GM18508 (cell line): ENCODE results near the gene AKIRIN2.
"Not testable (repeated sequence)": the region's sequence is repeated elsewhere in the genome, so short reads cannot be mapped to it uniquely, and the experiment has no call there.

Experiments
- ATAC-seq: cut with Tn5 transposase; IDR thresholded peaks from one replicate; pipeline ENCODE4 v1.9.1; 2021; ENCODE audit warnings: moderate number of reproducible peaks; ENCODE audit not compliant: insufficient read depth, unreplicated experiment

The AKIRIN2 gene

DNA sequence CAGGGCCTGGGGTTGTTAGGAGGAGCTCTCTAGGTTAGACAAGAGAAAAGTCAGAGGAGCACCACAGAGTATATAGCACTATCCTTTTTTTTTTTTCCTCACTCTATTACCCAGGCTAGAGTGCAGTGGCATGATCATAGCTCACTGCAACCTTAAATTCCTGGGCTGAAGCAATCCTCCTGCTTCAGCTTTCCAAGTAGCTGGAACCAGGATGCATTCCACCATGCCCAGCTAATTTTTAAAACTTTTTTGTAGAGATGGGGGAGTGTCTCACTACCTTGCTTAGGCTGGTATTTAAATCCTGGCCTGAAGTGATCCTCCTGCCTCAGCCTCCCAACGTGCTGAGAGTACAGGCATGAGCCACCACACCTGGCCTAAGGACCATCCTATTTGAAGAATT, 19.3 kb upstream of the AKIRIN2 start:
- ATAC-seq: no peak

- ATAC-seq: no peak
These were observed 16.8 kb upstream of the AKIRIN2 start for GRCh38 chr6:87718662-87719433.

GRCh38 chr6:87716928-87717614, 15.0 kb upstream of the AKIRIN2 start:
- ATAC-seq: no peak

GRCh38 chr6:87714093-87714842, 12.2 kb upstream of the AKIRIN2 start:
- ATAC-seq: peak; percentile 52

DNA sequence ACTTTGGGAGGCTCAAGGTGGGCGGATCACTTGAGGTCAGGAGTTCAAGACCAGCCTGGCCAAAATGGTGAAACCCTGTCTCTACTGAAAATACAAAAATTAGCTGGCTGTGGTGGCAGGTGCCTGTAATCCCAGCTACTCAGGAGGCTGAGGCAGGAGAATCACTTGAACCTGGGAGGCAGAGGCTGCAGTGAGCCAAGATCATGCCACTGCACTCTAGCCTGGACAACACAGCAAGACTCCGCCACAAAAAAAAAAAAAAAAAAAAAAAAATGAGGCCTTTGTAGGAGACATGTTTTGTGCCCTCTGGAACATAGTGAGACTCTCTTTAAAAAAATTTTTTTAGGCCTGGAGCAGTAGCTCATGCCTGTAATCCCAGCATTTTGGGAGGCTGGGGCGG, 10.7 kb upstream of the AKIRIN2 start:
- ATAC-seq: not testable (repeated sequence)

- ATAC-seq: no peak
These were observed 8.1 kb upstream of the AKIRIN2 start for GRCh38 chr6:87710090-87710489.

DNA sequence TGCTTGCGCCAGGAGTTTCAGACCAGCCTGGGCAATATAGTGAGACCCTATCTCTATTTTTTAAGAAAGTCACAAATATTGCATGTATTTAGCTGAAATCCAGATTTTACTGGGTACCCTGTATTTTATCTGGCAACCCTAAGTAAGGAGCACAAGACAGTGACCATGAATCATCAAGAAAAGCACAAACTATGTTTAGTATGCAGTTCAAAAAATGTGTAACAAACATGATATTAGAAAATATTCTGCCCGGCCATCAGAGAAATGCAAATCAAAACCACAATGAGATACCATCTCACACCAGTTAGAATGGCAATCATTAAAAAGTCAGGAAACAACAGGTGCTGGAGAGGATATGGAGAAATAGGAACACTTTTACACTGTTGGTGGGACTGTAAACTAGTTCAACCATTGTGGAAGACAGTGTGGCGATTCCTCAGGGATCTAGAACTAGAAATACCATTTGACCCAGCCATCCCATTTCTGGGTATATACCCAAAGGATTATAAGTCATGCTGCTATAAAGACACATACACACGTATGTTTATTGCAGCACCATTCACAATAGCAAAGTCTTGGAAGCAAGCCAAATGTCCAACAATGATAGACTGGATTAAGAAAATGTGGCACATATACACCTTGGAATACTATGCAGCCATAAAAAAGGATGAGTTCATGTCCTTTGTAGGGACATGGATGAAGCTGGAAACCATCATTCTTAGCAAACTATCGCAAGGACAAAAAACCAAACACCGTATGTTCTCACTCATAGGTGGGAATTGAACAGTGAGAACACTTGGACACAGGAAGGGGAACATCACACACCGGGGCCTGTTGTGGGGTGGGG, 6.8 kb upstream of the AKIRIN2 start:
- not testable (repeated sequence) for ATAC-seq

DNA sequence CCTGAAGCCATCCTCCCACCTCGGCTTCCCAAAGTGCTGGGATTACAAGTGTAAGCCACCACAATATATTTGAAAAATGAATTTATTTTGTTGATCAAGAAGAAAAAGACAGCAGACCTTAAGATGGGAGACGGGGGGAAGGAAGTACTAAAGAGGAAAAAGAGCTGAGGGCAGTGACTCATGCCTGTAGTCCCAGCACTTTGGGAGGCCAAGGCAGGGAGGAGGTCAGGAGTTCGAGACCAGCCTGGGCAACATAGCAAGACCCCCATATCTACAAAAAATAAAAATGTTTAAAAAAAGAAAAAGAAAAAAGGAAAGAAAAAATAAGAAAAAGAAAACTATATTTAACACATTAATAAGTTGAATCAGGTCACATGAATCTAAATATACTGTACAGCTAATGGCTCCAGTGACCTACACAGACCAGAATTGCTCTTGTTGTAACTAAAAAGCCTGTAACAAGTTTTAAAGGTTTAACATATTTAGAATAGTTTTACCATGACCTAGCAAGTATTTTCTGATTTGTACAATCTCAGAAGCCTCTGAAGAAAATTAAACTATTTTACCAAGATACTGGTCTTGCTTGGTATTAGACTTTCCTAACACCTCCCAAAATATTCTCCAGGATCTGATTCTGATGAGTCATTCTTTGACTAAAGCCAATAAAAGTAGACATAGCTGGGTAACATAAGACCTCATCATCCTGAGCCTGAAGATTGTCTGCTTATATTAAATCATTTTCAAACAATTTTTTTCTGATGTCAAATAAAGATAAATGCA, 4.3 kb upstream of the AKIRIN2 start:
- no peak for ATAC-seq

DNA sequence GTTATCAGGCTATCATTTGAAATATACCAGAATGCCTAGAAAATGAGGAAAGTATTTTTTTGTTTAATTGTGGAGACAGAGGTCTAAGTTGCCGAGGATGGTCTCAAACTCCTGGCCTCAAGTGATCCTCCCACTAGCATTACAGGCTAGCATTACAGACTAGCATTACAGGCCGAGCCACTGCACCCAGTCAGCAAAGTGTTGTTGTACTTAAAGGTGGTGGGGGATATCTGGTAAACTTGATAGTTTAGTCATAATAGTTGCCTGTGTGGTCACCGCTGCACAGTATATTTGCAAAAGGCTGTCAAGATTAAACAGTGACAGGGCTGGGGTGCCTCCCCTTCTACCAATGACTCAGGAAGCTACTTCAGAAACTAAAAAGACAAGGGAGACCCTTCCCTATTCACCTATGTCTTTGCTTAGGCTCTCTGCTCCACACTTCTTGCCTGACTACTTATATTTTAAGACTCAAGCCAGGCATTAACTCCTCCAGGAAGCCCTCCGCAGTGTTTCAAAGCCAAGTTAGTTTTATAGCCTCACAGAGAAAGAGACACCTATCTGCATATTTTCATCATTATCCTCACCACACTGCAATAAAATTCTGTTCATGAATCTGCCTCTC, 3.1 kb upstream of the AKIRIN2 start:
- peak; percentile 58 for ATAC-seq

- ATAC-seq: not testable (repeated sequence)
These were observed 1.0 kb upstream of the AKIRIN2 start for GRCh38 chr6:87703039-87703438.

DNA sequence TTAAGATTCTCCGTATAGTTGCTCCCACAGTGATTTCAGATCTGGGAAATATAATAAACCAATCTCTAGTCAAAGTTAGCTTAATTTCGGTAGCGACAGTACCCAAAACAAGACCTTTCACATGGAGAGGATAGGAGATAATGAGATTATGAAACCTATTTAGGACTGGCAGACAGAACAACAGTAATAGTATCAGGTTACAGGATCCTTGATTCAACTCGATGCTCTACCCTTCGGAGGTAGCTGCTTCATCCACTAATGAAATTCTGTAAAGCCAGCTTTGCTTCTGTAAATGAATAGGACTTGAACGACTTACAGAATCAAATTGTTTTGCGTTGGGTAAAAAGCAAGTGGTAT, 534 bp upstream of the AKIRIN2 start:
- no peak for ATAC-seq

- ATAC-seq: no peak
These were observed 723 bp downstream of the AKIRIN2 start for GRCh38 chr6:87701344-87701675.

DNA sequence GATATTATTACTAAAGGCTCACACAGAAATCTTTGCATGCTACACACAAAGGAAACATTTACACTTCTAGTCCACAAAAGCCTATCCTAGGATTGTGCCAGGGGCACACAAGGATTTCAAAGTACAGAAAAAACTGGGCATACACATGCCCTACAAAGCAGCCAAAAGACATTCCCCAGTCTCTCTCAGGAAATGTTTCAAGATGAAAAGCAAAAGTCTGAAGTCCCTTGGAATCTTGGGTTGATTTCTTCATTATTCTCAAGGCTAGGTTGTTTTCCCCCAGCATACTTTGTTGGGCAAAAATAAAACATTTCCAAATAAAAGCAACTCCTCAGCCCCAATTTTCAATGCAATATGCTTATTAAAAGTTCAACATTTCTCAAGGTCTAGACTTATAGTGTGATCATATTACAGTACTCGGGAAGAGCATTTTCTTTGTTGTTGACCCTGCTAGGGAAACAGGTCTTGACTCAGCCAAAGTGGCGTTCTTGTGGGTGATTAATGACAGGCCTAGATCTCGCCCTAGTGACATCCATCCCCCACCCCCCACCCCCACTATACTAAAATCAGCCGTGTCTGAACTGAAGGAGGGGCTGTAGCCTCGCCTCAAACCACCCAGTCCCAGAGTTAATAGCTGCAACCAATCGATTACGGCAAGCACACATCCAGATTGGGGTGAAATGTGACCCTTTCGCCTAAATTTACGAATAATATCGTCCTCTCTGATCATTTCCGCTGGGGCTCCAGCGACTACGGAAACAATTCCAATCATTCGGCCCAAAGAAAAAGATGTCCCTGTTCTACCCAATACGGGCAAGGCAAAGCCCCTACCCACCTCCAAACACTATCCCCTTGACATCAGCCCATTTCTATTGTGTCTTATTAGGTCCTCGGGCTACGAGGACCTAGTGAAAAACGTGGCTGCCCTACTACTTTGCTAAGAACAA, 1.4 kb downstream of the AKIRIN2 start:
- no peak for ATAC-seq

DNA sequence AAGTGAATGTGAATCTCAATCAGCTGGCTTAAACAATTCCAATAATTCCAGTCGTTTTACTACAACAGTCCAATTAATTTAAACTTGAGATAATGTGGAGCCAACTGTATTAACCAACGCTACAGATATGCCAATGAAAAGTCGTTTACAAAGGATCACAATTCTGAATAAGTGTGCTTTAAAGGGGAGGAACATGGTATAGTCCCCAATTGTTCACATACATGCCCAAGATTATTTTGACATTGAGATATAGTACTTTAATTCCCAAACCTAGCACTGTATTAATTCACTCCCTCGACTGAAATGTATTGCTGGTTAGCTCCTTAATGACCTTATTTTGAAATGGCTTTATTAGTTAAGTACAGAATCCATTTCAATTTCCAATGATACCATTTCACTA, 2.5 kb downstream of the AKIRIN2 start:
- ATAC-seq: no peak

- no peak for ATAC-seq
These were observed 3.5 kb downstream of the AKIRIN2 start for GRCh38 chr6:87698547-87699006.

DNA sequence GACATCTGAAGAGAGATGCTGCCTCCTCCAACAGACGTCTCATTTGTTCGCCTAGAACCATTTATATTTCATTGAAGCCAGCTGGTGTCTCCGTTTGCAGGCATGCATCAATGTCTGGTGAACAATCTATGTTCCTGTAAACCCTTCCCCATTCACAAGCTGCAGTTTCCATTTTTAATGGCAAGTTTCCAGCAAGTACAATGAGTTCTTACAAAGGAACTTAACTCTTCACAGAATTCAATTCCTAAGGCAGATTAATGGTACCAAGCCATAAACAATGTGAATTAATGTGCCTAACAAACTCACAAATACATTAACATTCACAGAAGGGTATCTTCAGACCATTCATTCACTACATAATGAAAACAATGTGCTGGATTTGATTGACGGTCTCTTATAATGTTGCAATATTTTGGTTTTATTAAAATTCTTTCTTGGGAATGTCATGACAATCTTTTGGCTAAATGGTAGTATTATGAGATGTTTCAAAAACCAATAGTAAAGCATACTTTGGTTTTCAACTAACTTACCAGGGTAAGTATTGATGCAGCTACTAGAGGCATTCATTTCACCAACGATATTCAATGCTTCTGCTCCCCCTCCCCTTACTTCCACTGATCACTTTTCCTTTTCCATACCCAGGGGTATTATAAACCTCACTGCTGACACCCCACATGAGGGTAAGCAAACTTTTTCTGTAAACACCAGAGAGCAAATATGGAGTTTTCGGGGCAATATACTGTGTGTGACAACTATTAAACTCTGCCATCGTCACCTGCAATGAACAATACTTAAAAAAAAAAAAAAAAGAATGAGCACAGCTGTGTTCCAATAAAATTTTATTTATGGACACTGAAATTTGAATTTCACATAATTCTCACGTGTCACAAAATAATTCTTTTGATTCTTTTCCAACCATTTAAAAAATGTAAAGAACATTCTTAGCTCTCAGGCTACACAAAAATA, 4.2 kb downstream of the AKIRIN2 start:
- no peak for ATAC-seq

- not testable (repeated sequence) for ATAC-seq
These were observed 5.2 kb downstream of the AKIRIN2 start for GRCh38 chr6:87696817-87697216.
